HG03108 (cell line): ENCODE data around the gene BATF3.

Experiments
- ATAC-seq: cut with Tn5 transposase; IDR thresholded peaks from one replicate; pipeline ENCODE4 v1.9.1; 2021; ENCODE audit warnings: moderate library complexity; ENCODE audit not compliant: unreplicated experiment

BATF3 gene

DNA sequence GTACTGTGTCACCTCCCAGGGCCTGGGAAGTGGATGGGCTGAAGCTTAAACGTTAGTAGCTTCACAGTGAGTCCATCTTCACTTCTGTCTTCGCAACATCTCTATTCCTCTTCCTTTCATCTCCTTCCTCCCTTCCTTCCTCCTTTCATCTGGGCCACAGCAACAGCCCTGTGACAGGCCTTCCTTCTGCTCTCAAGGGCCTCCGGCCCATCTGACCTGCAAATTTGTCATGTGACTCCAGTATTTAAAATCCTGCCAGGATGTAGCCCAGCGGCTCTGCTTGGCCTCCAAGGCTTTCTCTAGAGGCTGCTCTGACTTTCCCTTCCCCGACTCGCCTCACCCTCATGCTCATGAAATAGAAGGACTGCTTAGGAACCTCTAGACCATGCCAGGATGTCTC is 10.9 kb upstream of the BATF3 start:
- ATAC-seq, result no peak

DNA sequence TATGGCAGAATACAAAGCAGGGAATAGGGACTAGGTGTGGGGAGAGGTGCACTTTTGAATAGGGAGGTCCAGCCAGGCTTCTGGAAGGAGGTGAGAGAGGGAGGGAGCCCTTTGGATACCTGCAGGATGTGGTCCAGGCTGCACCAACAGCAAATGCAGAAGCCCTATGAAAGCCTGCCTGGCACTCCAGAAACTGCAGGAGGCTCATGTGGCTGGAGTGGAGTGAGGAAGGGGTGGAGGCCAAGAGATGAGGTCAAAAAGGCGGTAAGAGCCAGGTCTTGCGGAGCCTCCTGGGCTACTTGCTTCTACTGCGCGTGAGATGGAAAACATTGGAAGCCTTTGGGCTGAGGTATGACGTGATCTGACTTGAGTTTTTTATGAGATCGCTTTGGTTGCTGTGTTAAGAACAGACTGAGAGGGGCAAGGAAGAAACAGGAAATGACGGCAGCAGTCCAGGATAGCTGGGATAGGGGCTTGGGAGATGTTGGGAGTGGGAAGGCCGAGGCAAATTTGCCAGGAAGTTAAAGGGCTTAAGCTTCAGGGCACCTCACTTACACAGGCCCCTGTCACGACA is 4.4 kb upstream of the BATF3 start:
- ATAC-seq, result no peak

DNA sequence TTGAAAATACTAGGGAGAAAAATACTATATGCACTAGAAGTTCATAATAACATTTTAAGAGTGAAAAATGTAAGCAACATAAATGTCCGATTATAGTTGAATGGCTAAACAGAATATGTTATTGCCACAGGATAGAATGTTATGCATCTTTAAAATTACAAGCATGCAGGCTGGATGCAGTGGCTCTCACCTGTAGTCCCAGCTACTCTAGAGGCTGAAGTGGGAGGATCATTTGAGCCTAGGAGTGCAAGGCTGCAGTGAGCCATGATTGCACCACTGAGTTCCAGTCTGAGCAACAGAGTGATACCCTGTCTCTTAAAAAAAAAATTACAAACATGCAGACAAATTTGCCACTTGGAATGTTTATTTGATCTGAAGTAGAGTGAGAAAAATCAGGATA is 3.0 kb upstream of the BATF3 start:
- ATAC-seq, result no peak

DNA sequence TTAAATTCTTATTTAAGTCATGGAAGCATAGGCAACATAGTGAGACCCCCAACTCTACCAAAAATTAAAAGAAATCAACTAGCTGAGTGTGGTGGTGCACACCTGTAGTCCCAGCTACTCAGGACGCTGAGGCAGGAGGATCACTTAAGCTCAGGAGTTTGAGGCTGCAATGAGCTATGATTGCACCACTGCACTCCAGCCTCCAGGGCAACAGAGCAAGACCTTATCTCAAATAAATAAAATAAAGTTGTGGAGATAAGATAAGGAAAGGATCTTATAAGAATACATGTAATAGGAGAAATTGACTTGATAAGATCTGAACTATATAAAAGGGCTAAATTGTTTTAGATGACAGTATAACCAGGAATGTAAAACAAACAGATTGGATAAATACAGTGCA is 2.3 kb upstream of the BATF3 start:
- ATAC-seq, result no peak

DNA sequence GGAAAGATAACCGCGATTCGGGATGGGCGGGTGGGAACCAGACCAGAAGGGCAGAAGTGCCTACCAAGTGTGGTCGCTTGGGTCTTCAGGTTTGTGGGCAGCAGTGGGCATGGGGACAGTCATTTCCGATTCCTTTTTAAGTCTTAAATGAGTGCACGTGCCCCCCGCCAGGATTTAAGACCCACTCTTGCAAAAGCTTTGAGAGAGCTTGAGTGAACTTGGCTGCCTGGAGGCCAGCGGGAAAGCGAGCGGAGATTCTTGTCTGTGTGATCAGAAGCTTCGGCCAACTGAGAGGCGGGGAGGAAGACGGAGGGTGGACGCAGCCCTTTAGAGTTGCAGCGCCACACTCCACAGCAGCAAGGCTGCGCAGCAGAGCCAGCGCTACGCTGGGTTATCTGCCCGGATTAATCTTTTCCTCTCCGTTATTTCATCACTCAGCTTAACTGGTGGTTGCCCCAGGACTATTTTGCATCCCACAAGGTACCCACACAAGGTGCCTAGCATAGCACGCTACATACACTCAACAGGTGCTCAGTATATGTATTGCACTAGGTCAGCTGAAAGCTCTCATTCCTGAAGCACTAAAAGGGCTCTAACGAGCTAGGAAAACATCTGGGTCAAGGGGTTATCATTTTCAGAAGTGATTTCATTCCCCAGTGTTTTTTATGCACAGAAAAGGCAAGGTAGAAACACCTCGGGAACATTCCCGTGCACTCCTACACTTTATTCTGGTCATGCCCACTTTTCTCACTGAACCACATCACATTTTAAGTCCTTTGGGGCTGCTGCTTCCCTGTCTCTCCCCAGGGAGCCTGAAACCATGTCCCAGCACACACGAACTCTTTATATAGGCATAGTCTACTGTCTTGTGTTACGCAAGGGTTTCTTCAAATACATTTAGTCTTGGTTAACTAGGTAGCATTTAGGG is 1.5 kb upstream of the BATF3 start:
- peak; percentile 29 for ATAC-seq

DNA sequence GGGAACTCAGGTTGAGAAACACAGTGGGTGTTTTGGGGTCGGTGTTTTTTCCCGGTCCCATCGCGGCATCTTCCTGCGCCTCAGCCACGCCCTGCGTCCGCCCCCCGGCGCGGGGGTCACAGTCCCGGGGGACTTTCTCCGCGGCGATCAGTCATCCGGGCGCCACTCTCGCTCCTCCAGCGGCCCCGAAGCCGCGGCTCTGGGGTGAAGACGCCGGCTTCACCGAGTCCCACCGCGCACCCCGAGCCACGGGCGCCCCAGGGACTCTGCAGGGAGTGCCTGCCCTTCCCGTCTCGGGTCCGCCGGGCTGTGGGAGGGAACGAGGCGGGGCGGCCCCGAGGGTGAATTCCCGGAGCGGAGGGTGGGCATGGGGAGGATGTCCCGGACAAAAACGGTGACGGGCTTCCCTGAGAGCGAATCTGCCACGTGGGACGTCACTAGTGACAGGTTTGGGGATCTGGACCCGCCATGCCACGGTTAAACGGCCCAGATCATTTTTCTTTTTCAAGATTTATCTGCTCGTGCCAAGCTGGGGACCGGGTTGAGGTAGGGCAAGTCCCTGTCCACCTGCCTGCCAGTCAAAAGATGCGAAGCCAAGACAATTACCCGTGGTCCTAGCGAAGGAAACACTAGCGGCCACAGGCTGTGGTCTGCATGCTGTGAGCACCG is 717 bp upstream of the BATF3 start:
- ATAC-seq, result no peak

DNA sequence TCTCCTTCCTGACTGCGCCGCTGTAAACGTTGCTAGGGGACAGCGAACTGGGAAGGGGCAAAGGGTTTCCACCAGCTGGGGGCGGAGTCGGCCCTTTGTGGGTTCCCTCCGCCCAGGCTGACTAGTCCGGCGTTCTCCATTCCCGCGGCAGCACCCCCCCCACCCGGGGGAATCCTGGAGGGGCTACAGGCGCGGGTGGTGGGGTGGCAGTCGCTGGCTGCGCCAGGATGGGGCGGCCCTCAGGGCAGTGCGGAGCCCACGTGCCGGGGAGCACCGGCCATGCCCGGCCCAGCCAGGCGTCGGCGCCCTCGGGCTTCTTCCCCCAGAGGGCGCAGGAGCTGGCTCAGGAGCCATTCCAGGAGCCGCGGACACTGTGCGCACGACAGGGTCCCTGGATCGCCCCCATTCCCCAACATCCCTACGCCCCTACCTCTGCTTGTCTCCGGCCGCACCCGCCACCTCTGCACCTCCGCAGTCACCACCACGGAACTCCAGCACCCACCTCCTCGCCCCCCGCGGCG is 476 bp downstream of the BATF3 start:
- peak; percentile 51 for ATAC-seq

DNA sequence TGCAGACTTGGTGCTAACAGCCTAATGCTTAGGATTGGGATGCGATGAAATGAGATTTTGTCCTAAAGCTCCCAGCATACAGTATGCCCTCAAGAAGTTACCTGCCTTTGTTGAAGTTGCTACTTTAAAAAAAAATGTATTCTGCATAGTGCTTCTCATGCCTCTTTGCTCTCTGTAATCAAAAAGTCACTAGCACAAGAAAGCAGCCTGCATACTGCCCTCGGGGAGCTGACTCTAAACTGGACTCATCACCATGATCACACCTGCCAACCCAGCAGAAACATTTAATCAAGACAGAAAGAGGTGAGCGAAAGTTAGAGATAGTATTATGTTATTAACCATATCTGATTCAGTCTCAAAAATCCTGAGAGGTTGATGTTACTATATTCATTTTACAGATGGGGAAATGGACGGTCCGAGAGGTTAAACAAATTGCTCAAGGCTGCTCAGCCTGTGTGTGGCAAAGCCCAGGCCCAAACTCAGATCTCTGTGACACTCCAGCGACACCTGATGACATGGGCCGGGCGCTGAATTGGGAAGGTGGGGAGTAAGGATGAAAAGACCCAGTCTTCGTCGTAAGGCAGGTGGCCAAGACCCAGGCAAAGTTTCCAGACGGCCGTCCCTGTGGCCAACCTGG is 1.1 kb downstream of the BATF3 start:
- peak; percentile 8 for ATAC-seq

DNA sequence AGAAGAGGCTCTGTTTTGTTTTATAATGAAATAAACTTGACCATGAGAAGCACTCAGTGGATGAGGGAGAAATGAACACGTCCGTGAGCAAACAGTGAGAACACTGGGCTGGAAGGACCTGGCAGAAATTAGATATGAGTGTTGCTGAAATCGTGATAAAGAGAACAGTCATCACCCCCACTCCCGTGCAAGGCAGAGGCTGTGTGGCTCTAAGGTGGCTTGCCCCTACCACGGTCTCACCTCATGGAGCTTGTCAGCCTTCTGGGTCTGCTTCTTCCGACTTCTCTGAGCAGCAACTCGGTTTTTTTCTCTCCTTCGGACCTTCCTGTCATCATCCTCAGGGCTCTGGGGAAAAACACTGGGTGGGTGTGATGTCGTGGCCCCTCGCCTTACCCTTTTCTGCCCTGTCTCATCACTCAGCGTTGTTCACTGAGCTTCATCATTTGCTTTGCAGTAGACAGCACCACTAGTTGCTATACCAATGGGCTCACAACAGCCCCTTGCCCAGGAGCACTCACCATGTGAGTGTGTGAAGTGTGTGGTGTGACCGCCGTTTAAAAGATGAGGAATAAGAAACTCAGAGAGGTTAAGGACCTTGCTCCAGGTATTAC is 2.8 kb downstream of the BATF3 start:
- no peak for ATAC-seq

DNA sequence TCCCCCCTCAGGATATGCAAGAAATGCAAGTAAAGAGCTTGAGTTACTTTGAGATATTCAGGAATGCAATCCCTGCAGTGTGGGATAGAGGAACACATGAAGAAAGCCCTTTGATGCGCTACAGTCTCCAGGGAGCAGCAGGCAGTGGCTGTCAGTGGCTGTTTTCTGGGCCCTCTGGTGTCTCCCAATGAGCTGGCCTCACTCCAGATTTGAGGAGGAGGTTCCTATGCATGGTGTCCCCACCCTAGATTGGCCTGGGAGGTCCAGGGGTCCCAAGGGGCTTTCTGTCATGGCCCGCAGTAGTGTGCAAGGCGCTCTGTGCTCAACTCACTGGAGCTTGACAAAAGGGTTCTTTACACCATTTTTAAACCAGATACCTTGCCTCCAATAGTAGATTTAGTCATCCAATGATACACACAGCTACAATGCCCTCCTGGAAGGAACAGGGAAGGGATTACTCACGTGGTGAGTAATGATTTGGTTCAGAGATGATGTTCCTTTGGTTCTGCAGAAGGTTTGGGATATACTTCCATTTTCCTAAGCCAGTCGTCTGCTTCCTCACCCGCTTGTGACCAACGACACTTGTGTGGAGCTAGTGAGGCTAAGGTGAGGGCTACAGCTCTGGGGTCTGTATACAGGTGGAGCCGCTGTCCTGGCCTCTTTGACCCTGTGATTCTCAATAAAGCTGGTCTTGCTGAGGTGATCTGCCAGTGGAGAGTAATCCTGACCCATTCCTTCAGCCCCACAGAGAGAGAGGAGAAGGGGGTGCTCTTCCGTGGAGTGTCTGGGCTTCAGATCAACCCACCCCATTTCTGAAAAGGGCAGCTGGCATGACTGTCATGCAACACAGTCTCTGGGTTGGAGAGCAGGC is 6.6 kb downstream of the BATF3 start:
- ATAC-seq, result no peak

DNA sequence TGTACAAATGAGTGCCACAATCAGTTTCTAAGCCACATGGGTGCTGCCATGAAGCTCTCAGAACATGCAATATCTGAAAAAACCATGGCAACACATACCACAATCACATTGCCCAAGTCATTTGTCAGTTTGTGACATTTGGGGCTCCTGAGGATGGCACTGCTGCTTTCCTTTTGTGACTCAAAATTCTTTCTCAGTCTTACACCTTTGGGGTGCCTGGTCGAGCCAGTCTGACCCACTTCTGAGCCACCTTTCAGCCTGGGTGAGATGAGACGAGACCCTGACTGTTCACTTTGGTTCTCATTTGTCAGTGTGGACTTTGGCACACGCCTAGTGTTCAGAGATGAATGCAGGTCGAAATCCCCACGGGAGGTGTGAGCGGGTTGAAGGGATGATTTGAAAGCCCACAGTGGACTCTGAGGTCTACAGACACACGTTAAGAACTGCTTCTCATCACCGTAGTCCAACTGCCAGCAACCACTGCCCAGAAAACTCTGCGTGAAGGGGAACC is 8.0 kb downstream of the BATF3 start:
- peak; percentile 60 for ATAC-seq

DNA sequence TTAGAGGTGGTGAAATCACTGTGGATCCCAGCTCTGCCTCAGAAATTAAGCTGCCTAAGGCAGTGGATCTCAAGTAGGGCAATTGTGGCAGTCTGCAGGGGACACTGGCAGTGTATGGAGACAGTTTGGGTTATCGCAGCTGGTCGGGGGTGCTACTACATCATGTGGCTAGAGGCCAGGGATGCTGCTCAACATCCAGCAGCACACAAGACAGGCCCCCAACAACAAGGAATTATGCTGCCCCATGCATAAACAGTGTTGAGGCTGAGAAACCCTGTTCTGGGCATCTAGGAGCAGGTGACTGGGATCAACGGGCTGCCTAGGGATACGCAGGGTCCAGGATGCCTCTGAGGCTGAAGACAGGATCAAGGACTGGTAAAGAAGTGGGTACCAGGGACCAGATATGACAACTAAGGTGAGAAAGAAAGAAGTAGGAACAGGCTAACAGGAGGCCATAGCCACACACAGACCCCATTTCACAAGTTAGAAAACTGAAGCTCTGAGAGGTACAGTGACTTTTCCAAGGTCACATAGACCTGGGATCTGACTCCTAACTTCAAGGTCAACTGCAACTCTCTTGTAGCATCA is 8.7 kb downstream of the BATF3 start:
- ATAC-seq, result no peak

DNA sequence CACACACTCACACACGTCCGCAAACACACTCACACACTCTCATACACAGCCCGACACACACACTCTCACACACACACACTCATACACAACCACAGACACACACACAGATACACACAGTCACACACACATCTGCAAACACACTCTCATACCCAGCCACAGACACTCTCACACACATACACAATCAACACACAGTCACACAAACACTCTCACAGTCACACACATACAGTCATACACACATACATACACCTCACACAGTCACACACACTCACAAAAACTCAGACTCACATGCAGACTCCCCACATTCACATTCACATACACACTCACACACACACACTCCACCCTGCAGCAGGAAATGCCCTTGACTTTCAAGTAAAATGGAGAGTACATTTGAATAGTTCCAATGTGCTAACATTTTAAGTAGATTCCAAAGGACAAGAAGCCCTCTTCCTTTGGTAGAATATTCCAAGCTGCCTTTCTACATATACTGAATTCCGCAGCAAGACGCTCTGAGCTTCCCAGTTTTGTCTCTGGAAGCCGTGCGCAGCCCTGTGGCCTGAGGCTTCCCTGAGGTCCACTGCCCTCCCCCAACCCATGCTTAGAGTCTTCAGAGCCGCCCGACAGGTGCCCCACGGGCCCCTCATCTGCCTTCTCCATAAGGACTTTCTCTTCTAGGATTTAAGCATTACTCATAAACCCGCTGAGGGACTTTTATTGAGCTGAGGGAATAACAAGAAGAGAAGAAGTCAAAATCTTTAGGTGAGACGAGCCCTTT is 9.7 kb downstream of the BATF3 start:
- no peak for ATAC-seq

DNA sequence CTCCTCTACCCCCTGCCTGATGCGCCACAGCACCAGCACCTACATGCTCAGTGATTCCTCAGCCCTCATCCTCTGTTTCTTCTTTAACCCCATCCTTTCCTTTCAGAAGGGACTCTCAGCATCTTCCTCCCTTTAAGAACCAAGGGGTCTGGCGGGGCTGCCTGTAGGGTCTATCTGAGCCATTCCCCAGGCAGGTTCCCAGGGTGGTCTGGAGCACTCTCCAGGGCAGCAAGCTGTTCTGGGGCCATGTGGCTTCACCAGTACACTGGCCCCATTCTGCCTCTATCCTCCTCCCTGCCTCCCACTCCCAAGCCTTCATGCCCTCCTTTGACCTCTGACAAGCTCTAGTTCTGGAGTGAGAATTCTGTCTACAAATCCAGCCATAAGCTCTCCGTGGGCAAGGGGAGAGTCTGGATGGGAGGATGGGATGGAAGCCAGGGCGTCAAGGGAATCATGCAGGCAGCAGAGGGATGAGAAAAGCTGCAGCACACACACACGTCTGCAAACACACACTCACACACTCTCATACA is 10.4 kb downstream of the BATF3 start:
- ATAC-seq, result no peak

DNA sequence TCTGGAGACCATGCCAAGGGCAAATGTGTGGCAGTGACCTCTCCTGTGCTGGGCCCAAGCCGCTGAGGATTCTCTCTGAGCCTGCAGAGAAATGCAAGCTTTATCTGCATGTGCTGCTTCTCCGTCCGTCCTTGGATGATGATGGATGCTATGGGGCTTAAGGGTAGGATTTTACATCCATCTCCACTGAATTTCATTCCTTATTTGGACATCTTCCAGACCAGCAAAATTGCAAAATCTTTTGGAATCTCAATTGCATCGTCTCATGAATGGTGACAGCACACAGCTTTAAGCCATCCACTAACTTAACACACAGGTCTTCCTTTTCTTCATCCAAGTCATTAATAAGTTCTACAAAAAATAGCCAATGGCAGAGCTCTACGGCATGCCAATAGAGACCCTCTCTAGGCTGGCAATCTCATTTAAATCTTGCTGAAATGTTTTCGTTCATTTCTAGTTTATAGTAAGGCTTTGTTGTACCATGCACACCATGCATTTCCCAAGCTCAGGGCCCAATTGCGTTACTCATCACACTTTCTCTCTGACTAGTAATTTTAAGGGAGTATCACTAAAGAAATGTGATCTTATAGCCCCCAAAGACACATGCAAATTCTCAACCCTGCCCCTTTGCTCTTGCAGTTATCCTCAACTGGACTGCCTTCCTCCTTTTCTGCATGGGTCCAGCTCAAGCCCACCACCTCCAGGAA is 11.1 kb downstream of the BATF3 start:
- no peak for ATAC-seq

DNA sequence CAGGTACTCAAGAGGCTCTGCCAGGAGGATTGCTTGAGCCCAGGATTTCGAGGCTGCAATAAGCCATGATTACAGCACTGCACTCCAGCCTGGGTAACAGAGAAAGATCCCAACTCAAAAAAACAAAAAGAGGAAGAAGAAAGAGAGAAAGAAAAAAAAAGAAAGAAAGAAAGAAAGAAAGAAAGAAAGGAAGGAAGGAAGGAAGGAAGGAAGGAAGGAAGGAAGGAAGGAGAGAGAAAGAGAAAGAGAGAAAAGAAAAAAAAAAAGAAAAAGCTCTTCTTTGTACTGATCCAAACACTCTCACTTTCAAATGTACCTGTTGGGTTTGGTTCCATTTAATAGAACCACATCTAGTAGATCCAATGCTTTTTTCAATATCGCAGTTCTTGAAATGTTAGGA is 11.8 kb downstream of the BATF3 start:
- no peak for ATAC-seq

DNA sequence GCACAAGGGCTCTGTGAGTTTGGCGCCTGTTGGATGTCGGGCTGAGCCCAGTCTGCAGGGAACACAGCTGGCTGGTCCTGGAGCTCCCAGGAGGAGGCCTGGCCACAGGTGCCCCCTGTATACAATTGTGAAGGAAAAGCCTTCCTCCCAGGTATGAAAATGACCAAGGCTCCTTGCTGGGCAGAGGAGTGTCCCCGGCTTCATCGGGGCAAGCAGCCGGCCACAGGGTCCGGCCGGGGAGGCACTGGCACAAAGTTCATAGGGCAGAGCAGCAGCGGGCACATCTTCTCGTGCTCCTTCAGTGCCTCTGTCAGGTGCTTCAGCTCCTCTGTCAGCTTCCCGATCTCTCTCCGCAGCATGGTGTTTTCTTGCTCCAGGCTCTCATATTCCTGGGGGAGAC is 13.0 kb downstream of the BATF3 start:
- ATAC-seq, result no peak

DNA sequence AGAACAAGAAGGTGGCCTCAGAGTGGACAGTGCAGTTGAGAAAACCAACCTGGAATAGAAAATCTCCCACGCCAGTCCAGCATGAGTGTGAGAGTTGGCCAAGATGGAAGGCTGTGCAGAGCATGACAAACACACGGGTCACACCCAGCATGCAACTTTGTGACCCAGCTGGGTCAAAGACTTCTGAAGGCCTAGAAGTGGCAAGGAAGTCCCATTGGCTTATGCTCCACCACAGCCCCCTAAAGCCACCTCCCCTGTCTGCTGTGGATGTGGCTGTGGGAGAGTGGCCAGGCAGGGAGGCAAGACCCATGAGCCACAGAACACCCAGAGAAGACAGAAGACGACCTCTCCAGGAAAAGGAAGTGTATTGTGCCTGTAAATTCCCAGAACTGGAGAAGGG is 13.6 kb downstream of the BATF3 start:
- no peak for ATAC-seq
